IMR-90 (cell line): ENCODE measurements around the gene SCAF1. TPM values are rescaled to one million over a fixed set of nuclear protein-coding genes. Genes with fewer than 3 reads are reported as not detected.

ENCODE experiments used
- ATAC-seq: fragments of 200-7000 bp; cut with Tn5 transposase; 2 replicates; pipeline ENCODE4 v1.9.1; 2020; ENCODE audit warnings: low read depth, mild to moderate bottlenecking, moderate library complexity
- BruUV-seq: library from RNA; stranded (reverse); fragments of 400-500 nt; replicated peaks from 2 replicates; lab custom pipeline; 2021; lab: Mats Ljungman, UMichigan
- CTCF ChIA-PET: fragments of 300-600 bp; formaldehyde crosslinking; extraction: SDS; loops from one replicate; lab custom pipeline; 2021; ENCODE audit warnings: antibody characterized with exemption; lab: Yijun Ruan, JAX
- POLR2A ChIA-PET: fragments of 300-600 bp; sonication (Branson Sonifier 250); formaldehyde crosslinking; loops from one replicate; lab custom pipeline; 2022; ENCODE audit warnings: antibody characterized with exemption; ENCODE audit not compliant: unreplicated experiment; lab: Charles Lee
- DNase-seq: peaks from one replicate; pipeline ENCODE4 v3.0.0; 2013
- H2AFZ ChIP-seq: replicated peaks from 2 replicates; pipeline ENCODE3; 2013; ENCODE audit warnings: low read length, mild to moderate bottlenecking; ENCODE audit not compliant: poor library complexity
- H2AK5ac ChIP-seq: 2 replicates; pipeline ENCODE4 v1.6.1; 2013; ENCODE audit warnings: low read depth, low read length, inconsistent platforms
- H2AK9ac ChIP-seq: replicated peaks from 2 replicates; pipeline ENCODE3; 2013; ENCODE audit warnings: mild to moderate bottlenecking, low read depth, low read length, moderate library complexity; ENCODE audit not compliant: poor library complexity
- H2BK120ac ChIP-seq: 2 replicates; pipeline ENCODE4 v1.6.1; 2013; ENCODE audit warnings: low read depth, low read length, inconsistent platforms
- H2BK15ac ChIP-seq: 3 replicates; pipeline ENCODE4 v1.6.1; 2013; ENCODE audit warnings: low read depth, low read length, inconsistent platforms
- H2BK20ac ChIP-seq: 2 replicates; pipeline ENCODE4 v1.6.1; 2013; ENCODE audit warnings: low read depth, mild to moderate bottlenecking, inconsistent platforms, low read length, moderate library complexity
- H2BK5ac ChIP-seq: 2 replicates; pipeline ENCODE4 v1.6.1; 2013; ENCODE audit warnings: mild to moderate bottlenecking, low read depth, low read length, inconsistent platforms; ENCODE audit not compliant: poor library complexity, severe bottlenecking
- H3K14ac ChIP-seq: replicated peaks from 2 replicates; pipeline ENCODE4 v1.6.1; 2013; ENCODE audit warnings: low read depth, low read length, inconsistent platforms
- H3K18ac ChIP-seq: 2 replicates; pipeline ENCODE4 v1.6.1; 2013; ENCODE audit warnings: low read depth, low read length, control low read depth
- H3K23ac ChIP-seq: 2 replicates; pipeline ENCODE4 v1.6.1; 2013; ENCODE audit warnings: low read depth, low read length, inconsistent platforms
- H3K27ac ChIP-seq: 2 replicates; pipeline ENCODE4 v1.5.1; 2013; ENCODE audit warnings: mild to moderate bottlenecking, control low read depth, low read length; ENCODE audit not compliant: insufficient read depth
- H3K27me3 ChIP-seq: 2 replicates; pipeline ENCODE4 v1.6.1; 2013; ENCODE audit warnings: low read length; ENCODE audit not compliant: control insufficient read depth, insufficient read depth
- H3K36me3 ChIP-seq: 2 replicates; pipeline ENCODE4 v1.6.1; 2013; ENCODE audit warnings: low read length, mixed read lengths; ENCODE audit not compliant: control insufficient read depth, insufficient read depth
- H3K4ac ChIP-seq: 2 replicates; pipeline ENCODE4 v1.6.1; 2013; ENCODE audit warnings: low read depth, low read length, inconsistent platforms
- H3K4me1 ChIP-seq: 2 replicates; pipeline ENCODE4 v1.6.1; 2013; ENCODE audit warnings: low read length, mixed read lengths; ENCODE audit not compliant: control insufficient read depth, insufficient read depth
- H3K4me2 ChIP-seq: 2 replicates; pipeline ENCODE4 v1.6.1; 2013; ENCODE audit warnings: low read depth, mild to moderate bottlenecking, control low read depth, low read length, moderate library complexity
- H3K4me3 ChIP-seq: 2 replicates; pipeline ENCODE4 v1.5.1; 2013; ENCODE audit warnings: low read depth, mild to moderate bottlenecking, control low read depth, low read length, moderate library complexity; ENCODE audit not compliant: insufficient read depth
- H3K56ac ChIP-seq: 2 replicates; pipeline ENCODE4 v1.6.1; 2013; ENCODE audit warnings: low read length, inconsistent platforms; ENCODE audit not compliant: insufficient read depth; ENCODE audit errors: extremely low read depth
- H3K79me1 ChIP-seq, 2 experiments: 2 replicates each; pipeline ENCODE4 v1.6.1; 2013; ENCODE audit warnings: low read length in 2 of 2, inconsistent platforms in 1 of 2, low read depth in 1 of 2
- H3K9ac ChIP-seq: 2 replicates; pipeline ENCODE4 v1.6.1; 2013; ENCODE audit warnings: low read depth, low read length, control low read depth
- H3K9me1 ChIP-seq: 2 replicates; pipeline ENCODE4 v1.6.1; 2013; ENCODE audit warnings: low read length, inconsistent platforms; ENCODE audit not compliant: insufficient read depth
- H3K9me3 ChIP-seq: 2 replicates; pipeline ENCODE4 v1.6.1; 2013; ENCODE audit warnings: low read length; ENCODE audit not compliant: control insufficient read depth, insufficient read depth
- H4K20me1 ChIP-seq: 2 replicates; pipeline ENCODE4 v1.6.1; 2013; ENCODE audit warnings: low read length, inconsistent platforms; ENCODE audit not compliant: insufficient read depth
- H4K5ac ChIP-seq: 2 replicates; pipeline ENCODE4 v1.6.1; 2013; ENCODE audit warnings: mild to moderate bottlenecking, low read depth, low read length, control low read depth
- H4K8ac ChIP-seq, 2 experiments: 2 replicates each; pipeline ENCODE4 v1.6.1; 2013; ENCODE audit warnings: low read depth in 2 of 2, low read length in 2 of 2, control low read depth in 1 of 2, inconsistent platforms in 1 of 2
- H4K91ac ChIP-seq: 2 replicates; pipeline ENCODE4 v1.6.1; 2013; ENCODE audit warnings: low read depth, low read length, inconsistent platforms; ENCODE audit not compliant: insufficient read depth
- BHLHE40 ChIP-seq: fragments of 150-350 bp; IDR thresholded peaks from 2 replicates; pipeline ENCODE4 v1.6.1; 2016; ENCODE audit warnings: mild to moderate bottlenecking, low read depth, low read length
- CEBPB ChIP-seq: IDR thresholded peaks from 2 replicates; pipeline ENCODE4 v1.6.1; 2012; ENCODE audit warnings: low read depth, low read length, improper control_type of control experiment
- CHD1 ChIP-seq: IDR thresholded peaks from 2 replicates; pipeline ENCODE4 v1.6.1; 2012; ENCODE audit warnings: low read depth, low read length, improper control_type of control experiment
- CTCF ChIP-seq: conservative IDR thresholded peaks from 2 replicates; pipeline ENCODE4 v1.5.1; 2012; ENCODE audit warnings: mild to moderate bottlenecking, low read depth, low read length, improper control_type of control experiment
- ELK1 ChIP-seq: fragments of 150-350 bp; IDR thresholded peaks from 2 replicates; pipeline ENCODE4 v1.6.1; 2016; ENCODE audit warnings: low read depth, mild to moderate bottlenecking, low read length, moderate library complexity, borderline replicate concordance
- FOS ChIP-seq: fragments of 150-350 bp; IDR thresholded peaks from 2 replicates; pipeline ENCODE4 v1.6.1; 2016; ENCODE audit warnings: low read depth, low read length
- MAFK ChIP-seq: IDR thresholded peaks from 2 replicates; pipeline ENCODE4 v1.6.1; 2012; ENCODE audit warnings: low read depth, low read length, improper control_type of control experiment
- MAZ ChIP-seq: IDR thresholded peaks from 2 replicates; pipeline ENCODE4 v1.6.1; 2012; ENCODE audit warnings: low read depth, mild to moderate bottlenecking, low read length, improper control_type of control experiment, moderate library complexity, borderline replicate concordance
- MXI1 ChIP-seq: IDR thresholded peaks from 2 replicates; pipeline ENCODE4 v1.6.1; 2012; ENCODE audit warnings: low read depth, mild to moderate bottlenecking, low read length, moderate library complexity, borderline replicate concordance
- NFE2L2 ChIP-seq: fragments of 150-350 bp; IDR thresholded peaks from 2 replicates; pipeline ENCODE4 v1.6.1; 2016; ENCODE audit warnings: low read depth, mild to moderate bottlenecking, low read length
- POLR2A ChIP-seq: IDR thresholded peaks from 2 replicates; pipeline ENCODE4 v1.6.1; 2012; ENCODE audit warnings: mild to moderate bottlenecking, low read depth, low read length
- RAD21 ChIP-seq: IDR thresholded peaks from 2 replicates; pipeline ENCODE4 v1.6.1; 2012; ENCODE audit warnings: low read length, improper control_type of control experiment
- RCOR1 ChIP-seq: IDR thresholded peaks from 2 replicates; pipeline ENCODE4 v1.6.1; 2012; ENCODE audit warnings: mild to moderate bottlenecking, low read length, improper control_type of control experiment; ENCODE audit not compliant: insufficient replicate concordance
- RFX5 ChIP-seq: IDR thresholded peaks from 2 replicates; pipeline ENCODE4 v1.8.0; 2012; ENCODE audit warnings: low read depth, mild to moderate bottlenecking, low read length, moderate library complexity
- SMC3 ChIP-seq: fragments of 150-350 bp; IDR thresholded peaks from 2 replicates; pipeline ENCODE4 v1.6.1; 2016; ENCODE audit warnings: low read depth, mild to moderate bottlenecking, antibody characterized with exemption, low read length, moderate library complexity
- USF2 ChIP-seq: fragments of 150-350 bp; IDR thresholded peaks from 2 replicates; pipeline ENCODE4 v1.6.1; 2017; ENCODE audit warnings: mild to moderate bottlenecking, antibody characterized with exemption, low read length, low read depth
- WGBS, 2 experiments: methylation state at CpG; one replicate each; pipeline versions ENCODE4 v1.1.5 to v1.1.7; 2013; ENCODE audit warnings: missing lambda C conversion rate in 2 of 2; ENCODE audit not compliant: insufficient read length in 1 of 2; ENCODE audit errors: extremely low coverage in 2 of 2; 5-methylcytosine and 5-hydroxymethylcytosine counted together
- dilution Hi-C: fragments of 300-500 bp; cut with HindIII; formaldehyde crosslinking; loops from one replicate; pipeline ENCODE4 v1.14.3; 2018; ENCODE audit warnings: low sequenced_read_pairs; ENCODE audit not compliant: unreplicated experiment
- in situ Hi-C: fragments of 300-500 bp; cut with MboI; formaldehyde crosslinking; loops from 3 replicates; pipeline ENCODE4 v1.14.3; 2019; ENCODE audit warnings: low sequenced_read_pairs, inconsistent platforms, mixed read lengths
- intact Hi-C: fragments of 100-400 bp; cut with micrococcal nuclease; formaldehyde crosslinking; loops from 2 replicates; pipeline ENCODE4 v1.10.0; 2022
- polyA plus RNA-seq, 3 experiments: library from polyadenylated mRNA; depleted of rRNA; stranded (reverse); fragments of >200 nt; gene quantifications; 2 replicates each; pipeline ENCODE4 v1.2.3, GENCODE V29; 2012; ENCODE audit warnings: low replicate concordance in 1 of 3
- total RNA-seq: library from RNA; depleted of rRNA; stranded (reverse); fragments of >200 nt; gene quantifications from 2 replicates; pipeline ENCODE4 v1.2.3, GENCODE V29; 2012

The SCAF1 gene
- total and polyA plus RNA-seq, 2 of the 4 experiments (the other 2 are of a cell fraction) = 2.2 to 14.8 TPM

- no peak for ATAC-seq
Measured at GRCh38 chr19:49632576-49632975, 9.4 kb upstream of the SCAF1 start.

More at GRCh38 chr19:49632576-49632975, 9.4 kb upstream of the SCAF1 start:
- TF ChIP-seq MXI1 (no peak), MAZ (no peak), USF2 (no peak), RCOR1 (no peak), RFX5 (no peak), CTCF (no peak), MAFK (no peak), NFE2L2 (no peak), ELK1 (no peak), RAD21 (no peak), POLR2A (no peak), BHLHE40 (no peak), SMC3 (no peak), FOS (no peak), CEBPB (no peak), CHD1 (no peak)
- no peaks in the 10 kb centered on the region for H3K9me3 ChIP-seq
- BruUV-seq = no TSS peak
- H3K4me1 ChIP-seq = peaks cover 2% of the 10 kb centered on the region; the same call in 1 of the 2 replicates
- ChIA-PET POLR2A (no interaction called here), CTCF (no interaction called here)
- H2BK5ac ChIP-seq = no peak overlapping the region
- no peak for DNase-seq
- no peak overlapping the region for H3K4ac ChIP-seq
- H4K8ac ChIP-seq = no peak overlapping the region; a peak in 1 of 4 replicates
- no peak overlapping the region for H3K56ac ChIP-seq
- H2BK120ac ChIP-seq = no peak overlapping the region
- H3K27ac ChIP-seq = no peak overlapping the region
- peaks cover 17% of the 10 kb centered on the region for H3K36me3 ChIP-seq
- no peaks in the 10 kb centered on the region for H4K20me1 ChIP-seq
- peaks cover 0 to 36% of the 10 kb centered on the region in 2 experiments; a peak in 2 of 4 replicates for H3K79me1 ChIP-seq
- H2AFZ ChIP-seq = no peak overlapping the region
- H2BK15ac ChIP-seq = no peak overlapping the region
- H4K91ac ChIP-seq = no peak overlapping the region
- H3K14ac ChIP-seq = no peak overlapping the region
- in situ Hi-C loops = no loop called here
- H3K9me1 ChIP-seq = peaks cover 9% of the 10 kb centered on the region; the same call in 1 of the 2 replicates
- WGBS, 2 experiments = no CpG with 5 or more reads among the region's 5 CpGs
- dilution Hi-C loops = no loop called here
- intact Hi-C loops = no loop called here
- H3K4me3 ChIP-seq = no peak overlapping the region
- H2BK20ac ChIP-seq = no peak overlapping the region
- no peak overlapping the region for H3K23ac ChIP-seq
- no peak overlapping the region for H2AK5ac ChIP-seq
- H3K27me3 ChIP-seq = no peaks in the 10 kb centered on the region
- H3K9ac ChIP-seq = no peak overlapping the region
- H3K18ac ChIP-seq = no peak overlapping the region
- no peak overlapping the region for H2AK9ac ChIP-seq
- no peak overlapping the region for H4K5ac ChIP-seq
- H3K4me2 ChIP-seq = no peak overlapping the region
